ENCODE measurements around the gene SIRT3.
"Not testable (repeated sequence)": the region's sequence is repeated elsewhere in the genome, so short reads cannot be mapped to it uniquely, and the experiment has no call there.

The SIRT3 gene

GRCh38 chr11:191490-192478, 44.4 kb downstream of the SIRT3 start:
- DNase-seq (ENCODE audit: low read depth); in situ Hi-C loops (cut with HindIII; ENCODE audit: low sequenced_read_pairs); H3K4me3 ChIP-seq (ENCODE audit: low read depth, low read length): not testable (repeated sequence)
- TF ChIP-seq CTCF (IDR thresholded peaks at IDR 0.05; ENCODE audit: low read depth, low read length, missing control alignments), result peak; percentile 37

GRCh38 chr11:190546-190945, 45.6 kb downstream of the SIRT3 start:
- DNase-seq (ENCODE audit: low read depth); H3K4me3 ChIP-seq (ENCODE audit: low read depth, low read length); in situ Hi-C loops (cut with HindIII; ENCODE audit: low sequenced_read_pairs): not testable (repeated sequence)

GRCh38 chr11:189843-190311, 46.3 kb downstream of the SIRT3 start:
- DNase-seq (ENCODE audit: low read depth); in situ Hi-C loops (cut with HindIII; ENCODE audit: low sequenced_read_pairs): not testable (repeated sequence)

GRCh38 chr11:189200-189783, 46.9 kb downstream of the SIRT3 start:
- in situ Hi-C loops (cut with HindIII; ENCODE audit: low sequenced_read_pairs); DNase-seq (ENCODE audit: low read depth); H3K4me3 ChIP-seq (ENCODE audit: low read depth, low read length): not testable (repeated sequence)

More at GRCh38 chr11:189843-190311, 46.3 kb downstream of the SIRT3 start:
- not testable (repeated sequence) for H3K4me3 ChIP-seq (ENCODE audit: low read depth, low read length)

- DNase-seq (ENCODE audit: low read depth); H3K4me3 ChIP-seq (ENCODE audit: low read depth, low read length); in situ Hi-C loops (cut with HindIII; ENCODE audit: low sequenced_read_pairs): not testable (repeated sequence)
- peak; percentile 23 for TF ChIP-seq CTCF (IDR thresholded peaks at IDR 0.05; ENCODE audit: low read depth, low read length, missing control alignments)
These were observed 55.9 kb downstream of the SIRT3 start for GRCh38 chr11:180242-180641.
